NCI-H510A (cell line): ENCODE measurements around the gene USP53.
"Not testable (repeated sequence)": the region's sequence is repeated elsewhere in the genome, so short reads cannot be mapped to it uniquely, and the experiment has no call there.

ENCODE experiments used
- DNase-seq: peaks from one replicate; lab custom pipeline; 2025; lab: John Stamatoyannopoulos, UW

USP53 gene

DNA sequence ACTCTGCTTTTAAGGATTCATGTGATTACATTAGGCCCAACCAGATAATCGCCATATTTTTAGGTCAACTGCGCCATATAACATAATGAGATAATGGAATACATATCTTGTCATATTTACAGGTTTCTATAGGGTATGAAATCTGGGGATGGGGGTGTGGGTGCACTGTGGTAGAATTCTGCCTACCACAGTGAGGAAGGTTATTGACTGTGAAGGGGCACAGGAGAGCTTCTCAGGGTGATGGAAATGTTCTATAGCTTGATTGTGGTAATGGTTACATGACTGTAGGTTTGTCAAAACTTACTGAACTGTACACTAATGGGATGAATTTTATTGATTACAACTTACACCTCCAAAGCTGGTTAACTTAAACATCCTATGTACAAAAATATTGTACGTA, 15.9 kb downstream of the USP53 start:
- no peak for DNase-seq

GRCh38 chr4:119229908-119230687, 17.6 kb downstream of the USP53 start:
- DNase-seq: no peak

DNA sequence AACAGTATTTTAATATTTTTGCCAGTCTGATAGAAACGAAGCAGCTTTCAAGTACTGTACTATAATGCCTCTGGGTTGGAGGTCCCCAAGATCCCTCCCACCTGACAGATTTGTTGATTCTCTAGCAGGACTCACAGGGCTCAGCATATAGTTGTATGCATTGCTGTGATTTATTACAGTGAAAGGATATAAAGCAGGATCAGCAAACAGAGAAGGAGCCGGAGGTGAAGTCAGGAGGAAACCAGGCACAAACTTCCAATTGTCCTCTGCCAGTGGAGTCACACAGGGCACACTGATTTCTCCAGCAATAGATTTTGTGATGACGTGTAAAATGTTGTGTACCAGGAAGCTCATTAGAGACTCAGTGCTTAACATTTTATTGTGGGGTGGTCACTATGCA, 19.0 kb downstream of the USP53 start:
- no peak for DNase-seq

- DNase-seq: no peak
These were observed 19.8 kb downstream of the USP53 start for GRCh38 chr4:119232286-119232685.

GRCh38 chr4:119233191-119233590, 20.7 kb downstream of the USP53 start:
- no peak for DNase-seq

GRCh38 chr4:119233750-119234149, 21.2 kb downstream of the USP53 start:
- DNase-seq: no peak

DNA sequence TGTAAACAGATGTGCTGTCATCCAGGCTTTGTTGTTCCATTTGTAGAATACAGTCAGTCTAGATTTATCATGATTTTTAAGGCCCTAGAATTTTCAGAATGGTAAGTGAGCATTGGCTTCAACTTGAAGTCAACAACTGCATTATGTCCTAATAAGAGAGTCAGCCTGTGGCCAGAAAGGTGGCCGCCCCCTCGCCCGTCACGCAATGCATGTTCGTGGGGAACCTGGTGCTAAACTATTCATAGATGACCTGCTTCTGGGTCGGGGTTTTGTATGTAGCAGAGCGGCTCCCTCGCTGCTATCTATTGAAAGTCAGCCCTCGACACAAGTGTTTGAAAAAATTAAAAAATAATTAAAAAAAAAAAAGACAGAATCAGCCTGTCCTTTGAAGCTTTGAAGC, 24.7 kb downstream of the USP53 start:
- no peak for DNase-seq

DNA sequence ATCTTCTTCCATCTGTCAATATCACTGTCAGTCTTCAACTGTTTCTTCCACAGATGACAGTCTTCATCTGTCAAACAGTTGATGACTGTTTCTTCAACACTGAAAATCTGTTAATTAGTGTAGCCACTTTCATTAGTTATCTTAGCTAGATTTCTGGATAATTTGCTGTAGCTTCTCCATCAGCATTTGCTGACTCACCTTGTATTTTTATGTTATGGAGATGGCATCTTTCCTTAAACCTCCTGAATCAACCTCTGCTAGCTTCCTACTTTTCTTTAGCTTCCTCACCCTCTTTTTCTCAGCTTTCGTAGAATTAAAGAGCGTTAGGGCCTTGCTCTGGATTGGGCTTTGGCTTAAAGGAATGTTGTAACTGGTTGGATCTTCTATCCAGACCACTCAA, 25.1 kb downstream of the USP53 start:
- DNase-seq: no peak

DNA sequence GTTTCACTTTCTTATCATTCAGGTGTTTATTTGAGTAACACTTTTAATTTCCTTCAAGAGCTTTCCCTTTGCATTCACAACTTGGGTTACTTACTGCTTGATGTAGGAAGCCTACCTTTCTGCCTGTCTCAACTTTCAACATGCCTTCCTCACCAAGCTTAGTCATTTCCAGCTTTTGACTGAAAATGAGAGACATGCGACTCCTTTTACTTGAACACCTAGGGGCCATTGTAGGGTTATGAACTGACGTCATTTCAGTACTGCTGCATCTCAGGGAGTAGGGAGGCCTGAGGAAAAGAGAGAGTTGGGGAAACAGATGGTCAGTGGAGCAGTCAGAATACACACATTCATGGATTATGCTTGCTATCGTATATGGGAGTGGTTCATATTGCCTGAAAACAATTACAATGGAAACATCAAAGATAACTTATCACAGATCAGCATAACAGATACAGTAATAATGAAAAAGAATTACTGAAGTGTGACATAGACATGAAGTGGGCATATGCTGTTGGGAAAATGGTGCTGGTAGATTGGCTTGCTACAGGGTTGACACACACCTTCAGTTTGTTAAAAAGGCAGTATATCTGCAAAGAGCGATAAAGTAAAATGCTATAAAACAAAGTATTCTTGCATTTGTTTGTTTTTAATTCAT, 25.7 kb downstream of the USP53 start:
- no peak for DNase-seq

DNA sequence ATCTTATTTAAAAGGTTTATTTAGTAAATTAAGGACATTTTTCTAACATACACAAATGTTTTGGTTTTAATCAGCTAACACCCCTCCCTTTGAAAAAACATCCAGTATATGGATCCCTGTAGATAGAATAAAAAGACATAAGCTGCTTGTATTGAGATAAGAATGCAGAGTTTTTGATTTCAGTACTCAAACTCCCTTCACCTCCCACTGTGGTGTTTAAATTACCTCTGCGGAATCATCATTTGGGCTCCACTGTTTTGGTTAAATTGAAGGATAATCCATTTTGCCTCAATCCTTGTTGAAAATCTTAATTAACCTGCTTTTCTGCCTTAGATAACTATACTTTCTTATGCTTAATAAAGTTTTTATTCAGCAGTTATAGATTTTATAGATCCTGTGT, 27.6 kb downstream of the USP53 start:
- no peak for DNase-seq

DNA sequence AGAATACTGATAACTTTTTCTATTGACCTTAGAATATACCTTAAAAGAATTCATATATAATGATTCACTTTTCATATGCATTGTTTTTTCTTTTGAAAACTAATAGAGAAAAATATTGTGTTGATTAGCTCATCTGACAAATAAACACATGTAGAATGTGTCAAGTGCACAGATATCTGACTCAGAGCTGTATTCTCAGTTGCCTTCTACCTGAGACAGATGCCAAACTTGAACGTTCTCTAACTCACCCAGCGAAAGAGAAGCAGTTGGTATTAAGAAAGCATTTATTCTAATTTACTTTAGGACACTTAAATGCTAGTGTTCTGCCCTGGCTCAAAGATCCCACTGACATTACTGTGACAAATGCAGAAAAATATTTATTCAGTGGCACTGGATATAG, 28.1 kb downstream of the USP53 start:
- no peak for DNase-seq

DNA sequence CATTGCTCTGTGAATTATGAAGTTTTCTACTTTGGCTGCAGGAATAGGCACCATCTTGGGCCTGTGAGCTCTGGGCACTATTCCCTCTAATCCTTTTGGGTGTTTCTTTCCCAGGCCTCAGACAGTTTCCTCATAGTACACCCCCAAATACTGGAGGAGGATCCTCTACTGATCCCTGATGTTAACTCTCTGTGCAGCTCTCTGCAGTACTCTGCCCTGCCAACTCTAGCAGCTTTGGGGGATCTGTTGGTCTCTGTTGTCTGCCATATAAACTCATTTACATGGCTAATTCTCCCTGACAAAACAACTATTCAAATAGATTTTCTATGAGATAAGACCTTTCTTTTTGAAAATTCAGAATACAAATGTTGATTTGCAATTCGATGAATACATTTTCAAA, 29.9 kb downstream of the USP53 start:
- DNase-seq: no peak

DNA sequence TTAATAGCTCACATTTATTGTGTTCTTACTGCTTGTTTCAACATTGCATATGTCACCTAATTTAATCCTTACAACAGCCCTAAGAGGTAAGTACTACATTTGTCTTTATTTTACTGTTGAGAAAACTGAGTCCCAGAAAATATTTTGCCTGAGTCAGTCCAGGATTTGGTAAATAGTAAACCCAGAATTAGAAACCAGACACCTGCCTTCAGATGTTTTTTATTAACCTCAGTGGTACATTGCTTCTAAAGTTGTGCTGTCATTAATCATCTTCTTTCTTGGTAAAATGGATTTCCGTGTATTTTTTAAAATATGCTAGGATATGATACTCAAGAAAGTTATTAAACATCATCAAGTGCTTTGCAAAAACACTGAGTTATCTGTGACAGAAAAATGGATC, 31.4 kb downstream of the USP53 start:
- DNase-seq: no peak

GRCh38 chr4:119244344-119244743, 31.8 kb downstream of the USP53 start:
- no peak for DNase-seq

GRCh38 chr4:119244832-119245231, 32.3 kb downstream of the USP53 start:
- DNase-seq: no peak

GRCh38 chr4:119246177-119246733, 33.7 kb downstream of the USP53 start:
- no peak for DNase-seq

DNA sequence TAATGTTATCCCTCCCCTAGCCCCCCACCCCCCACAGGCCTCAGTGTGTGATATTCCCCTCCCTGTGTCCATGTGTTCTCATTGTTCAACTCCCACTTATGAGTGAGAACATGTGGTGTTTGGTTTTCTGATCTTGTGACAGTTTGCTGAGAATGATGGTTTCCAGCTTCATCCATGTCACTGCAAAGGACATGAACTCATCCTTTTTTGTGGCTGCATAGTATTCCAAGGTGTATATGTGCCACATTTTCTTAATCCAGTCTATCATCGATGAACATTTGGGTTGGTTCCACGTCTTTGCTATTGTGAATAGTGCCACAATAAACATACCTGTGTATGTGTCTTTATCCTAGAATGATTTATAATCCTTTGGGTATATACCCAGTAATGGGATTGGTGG, 38.5 kb downstream of the USP53 start:
- not testable (repeated sequence) for DNase-seq

GRCh38 chr4:119255223-119255622, 42.7 kb downstream of the USP53 start:
- DNase-seq: not testable (repeated sequence)

DNA sequence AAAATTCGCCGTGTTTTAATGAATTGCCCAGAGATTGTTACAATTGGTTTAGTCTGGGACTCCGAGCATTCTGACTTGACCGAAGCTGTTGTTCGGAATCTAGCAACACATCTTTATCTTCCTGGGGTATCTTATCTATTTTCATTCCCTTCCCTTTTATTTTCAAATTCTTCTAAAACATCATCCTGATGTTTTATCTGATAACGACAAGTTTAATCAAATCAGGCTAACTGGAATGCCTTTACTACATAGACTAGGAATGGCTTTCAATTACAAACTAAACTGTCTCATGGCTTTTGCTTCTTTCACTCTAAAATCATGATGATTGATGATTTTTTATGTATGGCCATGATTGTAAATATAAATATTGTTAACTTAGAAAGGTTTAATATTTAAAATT, 48.0 kb downstream of the USP53 start:
- DNase-seq: no peak

DNA sequence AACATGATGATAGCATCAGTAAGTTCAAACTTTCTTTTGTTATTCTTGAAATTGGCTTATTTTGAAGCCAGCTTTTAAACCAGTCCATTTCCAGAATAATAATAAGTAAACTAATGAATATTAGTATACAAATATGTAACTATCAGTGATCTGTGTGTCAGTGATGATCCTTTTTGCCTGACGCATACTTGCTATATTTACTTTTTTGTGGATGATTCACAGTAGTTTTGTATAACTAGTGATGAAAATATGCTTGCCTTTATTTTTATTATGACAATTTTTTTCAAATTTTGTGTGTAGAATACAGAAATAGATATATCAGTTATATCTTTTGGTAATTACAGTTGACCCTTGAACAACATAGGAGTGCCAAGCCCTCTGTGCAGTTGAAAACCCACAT, 49.5 kb downstream of the USP53 start:
- no peak for DNase-seq

- DNase-seq: no peak
These were observed 52.2 kb downstream of the USP53 start for GRCh38 chr4:119264743-119265142.

DNA sequence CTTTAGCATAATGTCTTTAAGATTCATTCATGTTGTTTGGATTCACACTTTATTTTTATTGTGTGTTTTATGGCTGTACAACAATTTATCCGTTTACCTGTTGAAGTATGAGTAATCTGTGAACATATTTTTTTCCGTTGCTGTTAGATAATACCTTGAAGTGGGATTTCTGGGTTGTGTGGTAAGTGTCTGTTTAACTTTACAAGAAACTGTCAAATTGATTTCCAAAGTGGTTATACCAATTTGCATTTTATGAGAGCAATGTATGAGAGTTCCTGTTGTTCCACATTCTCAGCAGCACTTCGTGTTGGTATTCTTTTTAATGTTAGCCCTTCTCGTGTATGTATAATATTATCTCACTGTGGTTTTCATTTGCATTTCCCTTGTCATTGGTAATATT, 53.6 kb downstream of the USP53 start:
- no peak for DNase-seq

- DNase-seq: no peak
These were observed 56.0 kb downstream of the USP53 start for GRCh38 chr4:119268466-119268865.
